Pancreas (tissue), 10 donors: ENCODE data around the gene SMTNL2. TPM values are rescaled to one million over a fixed set of nuclear protein-coding genes. Genes with fewer than 3 reads are reported as not detected.

Experiments
- ATAC-seq, 4 donors: fragments of 200-7000 bp; cut with Tn5 transposase; one replicate each; pipeline versions ENCODE4 v1.8.0 to v1.9.1; 2020; ENCODE audit warnings: mild to moderate bottlenecking in 4 of 4, moderate library complexity in 4 of 4
- DNase-seq, 6 donors: peaks; one replicate each; pipeline ENCODE4 v3.0.0-alpha.2; 2020
- FAIRE-seq: peaks from 2 replicates; lab custom pipeline; 2012; peaks lifted over from hg19 to GRCh38; lab: Jason Lieb, UNC
- H3K27ac ChIP-seq, 4 donors: fragments of 200-600 bp; sonication (generic); 1 replicate in 3 of 4; 2 replicates in 1 of 4; pipeline versions ENCODE4 v1.5.0 to v1.8.0; 2020
- H3K27me3 ChIP-seq, 4 donors: fragments of 200-600 bp; one replicate each; pipeline ENCODE4 v1.8.0; 2021
- H3K36me3 ChIP-seq, 3 donors: fragments of 200-600 bp; sonication (generic) in 1 of 3; one replicate each; pipeline versions ENCODE4 v1.5.0 to v1.8.0; 2020 to 2021
- H3K4me1 ChIP-seq, 3 donors: fragments of 200-600 bp; one replicate each; pipeline ENCODE4 v1.8.0; 2021
- H3K4me3 ChIP-seq, 4 donors: fragments of 200-600 bp; sonication (generic) in 2 of 4; one replicate each; pipeline versions ENCODE4 v1.5.0 to v1.8.0; 2020 to 2021
- H3K9me3 ChIP-seq, 4 donors: fragments of 200-600 bp; one replicate each; pipeline ENCODE4 v1.8.0; 2021
- CTCF ChIP-seq, 4 donors: fragments of 200-600 bp; sonication (generic) in 3 of 4; IDR thresholded peaks; one replicate each; pipeline versions ENCODE4 v1.5.0 to v1.8.0; 2021; ENCODE audit warnings: antibody characterized with exemption in 4 of 4
- WGBS, 2 donors: extraction: QIAGEN DNeasy Blood & Tissue Kit; methylation state at CpG; one replicate each; pipeline ENCODE4 v1.1.7; 2013; 5-methylcytosine and 5-hydroxymethylcytosine counted together
- intact Hi-C, 3 donors: fragments of 100-400 bp; cut with DNase I; formaldehyde crosslinking; loops; one replicate each; pipeline versions ENCODE4 v1.11.1 to v1.14.2; 2022
- polyA plus RNA-seq, 2 donors: library from polyadenylated mRNA; stranded (reverse); fragments of 200-250 nt; gene quantifications; one replicate each; pipeline ENCODE4 v1.2.3, GENCODE V29; 2013
- total RNA-seq, 6 donors: library from RNA; stranded (reverse); fragmentation: NEBNext Ultra II Directional in 4 of 6; extraction: Animal tissue kit (Norgen Biotek cat#: 25700) in 4 of 6; gene quantifications; one replicate each; pipeline versions ENCODE4 v1.2.1 to v1.2.4, GENCODE V29; 2021 to 2023
- donor health status: healthy with polysubstance abuse.
- donor health status: DM: no; HTN: no; CAD: no; lungs with moderate emphysema.
- donor health status: DM: no; HTN: no; CAD: no.
- donor health status: control.
- donor health status: control.
- donor health status: Bipolar disorder and iron deficiency.
- donor health status: DM: yes; HTN: yes; CAD: no.
- donor health status: DM: no; HTN: no; CAD: no.
- donor health status: DM: no; HTN: no; CAD: no.
- donor health status: DM: yes; HTN: yes; CAD: no.

Gene SMTNL2
- total and polyA plus RNA-seq, 8 donors = 0.09 to 0.59 (median 0.26) TPM; not detected in 2

- DNase-seq = no peak
- WGBS, 2 donors = 57 to 62% methylated on average over 25 of the region's 25 CpGs
- Histone ChIP-seq H3K9me3 (no peaks in the 10 kb centered on the region), H3K4me1 (no peaks in the 10 kb centered on the region), H3K36me3 (no peaks in the 10 kb centered on the region), H3K27ac (peak overlapping the region in 2 of 4 donors; percentile 13 to 24), H3K4me3 (no peak overlapping the region), H3K27me3 (no peaks in the 10 kb centered on the region)
- intact Hi-C loops = no loop called here
- no peak for TF ChIP-seq CTCF (IDR thresholded peaks at IDR 0.05)
- no peak for FAIRE-seq
- peak in 3 of 4 donors; percentile 49 to 71 (median 64) for ATAC-seq
Measured at GRCh38 chr17:4607261-4607741, 23.0 kb downstream of the SMTNL2 start.

GRCh38 chr17:4607773-4608187 lies 23.5 kb downstream of the SMTNL2 start:
- FAIRE-seq (no peak), DNase-seq (peak in 4 of 6 donors; percentile 28 to 65 (median 39)), ATAC-seq (peak in 3 of 4 donors; percentile 58 to 74 (median 59))
- TF ChIP-seq CTCF (IDR thresholded peaks at IDR 0.05) = no peak
- WGBS, 2 donors = 4 to 5% methylated on average over 9 of the region's 9 CpGs
- intact Hi-C loops = no loop called here
- H3K36me3 ChIP-seq = no peaks in the 10 kb centered on the region
- no peaks in the 10 kb centered on the region for H3K9me3 ChIP-seq
- peak overlapping the region in 2 of 4 donors; percentile 13 to 24 for H3K27ac ChIP-seq
- no peaks in the 10 kb centered on the region for H3K4me1 ChIP-seq
- H3K27me3 ChIP-seq = no peaks in the 10 kb centered on the region
- no peak overlapping the region for H3K4me3 ChIP-seq

GRCh38 chr17:4609761-4610160 lies 25.4 kb downstream of the SMTNL2 start:
- no peak for DNase-seq
- H3K27ac ChIP-seq = no peak overlapping the region
- ATAC-seq = no peak
- intact Hi-C loops = no loop called here
- TF ChIP-seq CTCF (IDR thresholded peaks at IDR 0.05) = no peak
- no peak overlapping the region for H3K4me3 ChIP-seq
- no peaks in the 10 kb centered on the region for H3K27me3 ChIP-seq
- no peaks in the 10 kb centered on the region for H3K9me3 ChIP-seq
- H3K36me3 ChIP-seq = no peaks in the 10 kb centered on the region
- no peaks in the 10 kb centered on the region for H3K4me1 ChIP-seq
- FAIRE-seq = no peak
- WGBS, 2 donors = 79 to 93% methylated on average over 7 of the region's 7 CpGs

GRCh38 chr17:4610162-4610561 lies 25.8 kb downstream of the SMTNL2 start:
- 79 to 81% methylated on average over 5 of the region's 5 CpGs for WGBS, 2 donors
- Histone ChIP-seq H3K36me3 (no peaks in the 10 kb centered on the region), H3K9me3 (no peaks in the 10 kb centered on the region), H3K4me1 (no peaks in the 10 kb centered on the region), H3K4me3 (no peak overlapping the region), H3K27me3 (no peaks in the 10 kb centered on the region), H3K27ac (no peak overlapping the region)
- no peak for TF ChIP-seq CTCF (IDR thresholded peaks at IDR 0.05)
- ATAC-seq (no peak), DNase-seq (no peak), FAIRE-seq (no peak)
- intact Hi-C loops = no loop called here

GRCh38 chr17:4610656-4611055 lies 26.3 kb downstream of the SMTNL2 start:
- Histone ChIP-seq H3K4me1 (no peaks in the 10 kb centered on the region), H3K9me3 (no peaks in the 10 kb centered on the region), H3K36me3 (no peaks in the 10 kb centered on the region), H3K27ac (no peak overlapping the region), H3K27me3 (no peaks in the 10 kb centered on the region), H3K4me3 (no peak overlapping the region)
- no peak for TF ChIP-seq CTCF (IDR thresholded peaks at IDR 0.05)
- WGBS, 2 donors = 72 to 81% methylated on average over 6 of the region's 6 CpGs
- intact Hi-C loops = no loop called here
- FAIRE-seq = no peak
- no peak for DNase-seq
- ATAC-seq = no peak
